NB4 (cell line): Measurements from ENCODE around the gene PRRC2B.

ENCODE experiments used
- DNase-seq: peaks from one replicate; pipeline ENCODE4 v3.0.0; 2010; ENCODE audit warnings: low read depth
- H3K4me3 ChIP-seq: one replicate; pipeline ENCODE4 v1.5.1; 2011; ENCODE audit warnings: mild to moderate bottlenecking, low read depth, low read length, moderate library complexity
- CTCF ChIP-seq: IDR thresholded peaks from one replicate; pipeline ENCODE4 v1.5.1; 2012; ENCODE audit warnings: low read depth, low read length
- MYC ChIP-seq: IDR thresholded peaks from 2 replicates; pipeline ENCODE4 v1.6.1; 2011; ENCODE audit warnings: low read depth, low read length
- POLR2A ChIP-seq: IDR thresholded peaks from 2 replicates; pipeline ENCODE4 v1.6.1; 2011; ENCODE audit warnings: mild to moderate bottlenecking; ENCODE audit not compliant: insufficient read length; ENCODE audit errors: extremely low read depth
- TF ChIP-seq, protein P1 (sequence below): IDR thresholded peaks from 2 replicates; pipeline ENCODE4 v1.6.1; 2011; ENCODE audit warnings: low read depth, low read length

The PRRC2B gene

GRCh38 chr9:131484560-131485185, 90.8 kb downstream of the PRRC2B start:
- no peak for DNase-seq
- no peak overlapping the region for H3K4me3 ChIP-seq
- no peak for TF ChIP-seq CTCF
- TF ChIP-seq MYC, result no peak
- TF ChIP-seq, protein P1, sequence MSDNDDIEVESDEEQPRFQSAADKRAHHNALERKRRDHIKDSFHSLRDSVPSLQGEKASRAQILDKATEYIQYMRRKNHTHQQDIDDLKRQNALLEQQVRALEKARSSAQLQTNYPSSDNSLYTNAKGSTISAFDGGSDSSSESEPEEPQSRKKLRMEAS, result no peak
- no peak for TF ChIP-seq POLR2A

- TF ChIP-seq MYC (no peak), CTCF (no peak)
- TF ChIP-seq, protein P1, result no peak
- DNase-seq, result no peak
- no peak overlapping the region for H3K4me3 ChIP-seq
Observed at GRCh38 chr9:131485206-131485605, 91.3 kb downstream of the PRRC2B start.

GRCh38 chr9:131485728-131486422, 92.0 kb downstream of the PRRC2B start:
- DNase-seq, result no peak
- TF ChIP-seq CTCF (no peak), MYC (no peak), POLR2A (no peak)
- TF ChIP-seq, protein P1, result no peak
- no peak overlapping the region for H3K4me3 ChIP-seq

- no peak for DNase-seq
- H3K4me3 ChIP-seq, result no peak overlapping the region
- TF ChIP-seq POLR2A, result no peak
Observed at GRCh38 chr9:131487001-131487400, 93.1 kb downstream of the PRRC2B start.

GRCh38 chr9:131487621-131488031, 93.7 kb downstream of the PRRC2B start:
- H3K4me3 ChIP-seq, result no peak overlapping the region
- DNase-seq, result no peak
- TF ChIP-seq, protein P1, result no peak
- TF ChIP-seq POLR2A, result no peak
- TF ChIP-seq MYC, result no peak
- no peak for TF ChIP-seq CTCF

DNA sequence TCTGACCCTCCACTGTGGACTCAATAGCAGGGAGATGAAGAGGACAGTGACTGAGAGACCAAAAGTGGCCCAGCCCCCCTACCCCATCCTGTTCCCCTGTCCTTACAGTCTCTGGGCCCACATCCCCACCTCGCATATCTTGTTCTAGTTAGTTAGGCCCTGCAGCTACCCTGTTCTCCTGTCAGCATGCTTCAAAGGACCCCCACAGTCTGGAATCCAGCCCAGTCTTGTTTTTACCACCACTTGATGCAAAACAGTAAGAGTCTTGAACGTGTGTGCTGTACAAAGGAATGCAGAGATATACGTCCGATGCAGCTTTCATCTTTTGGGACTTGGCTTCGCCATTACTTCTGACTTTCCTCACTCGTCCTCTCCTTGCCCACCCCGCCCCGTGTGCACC, 96.6 kb downstream of the PRRC2B start:
- TF ChIP-seq CTCF (no peak), POLR2A (no peak), MYC (no peak)
- TF ChIP-seq, protein P1, result no peak
- no peak overlapping the region for H3K4me3 ChIP-seq
- no peak for DNase-seq
